WTC11 (cell line): ENCODE measurements around the gene EFNB3. TPM values are rescaled to one million over a fixed set of nuclear protein-coding genes. Genes with fewer than 3 reads are reported as not detected.

Experiments
- ATAC-seq: fragments of 200-7000 bp; cut with Tn5 transposase; 2 replicates; pipeline ENCODE4 v1.10.0; 2021; ENCODE audit warnings: mild to moderate bottlenecking, moderate library complexity
- CTCF ChIA-PET: fragments of 300-600 bp; sonication (Branson Sonifier 250); formaldehyde crosslinking; loops from one replicate; lab custom pipeline; 2021; ENCODE audit warnings: antibody characterized with exemption; lab: Charles Lee
- POLR2A ChIA-PET: fragments of 350-600 bp; sonication (Branson Sonifier 250); formaldehyde crosslinking; loops from one replicate; lab custom pipeline; 2021; ENCODE audit warnings: antibody characterized with exemption; lab: Charles Lee
- DNase-seq: peaks from one replicate; pipeline ENCODE4 v3.0.0; 2021; ENCODE audit warnings: low spot score
- H3K27ac Mint-ChIP-seq: 2 replicates; pipeline ENCODE4 v1.8.0; 2021; ENCODE audit warnings: mixed read lengths
- H3K27me3 Mint-ChIP-seq: 2 replicates; pipeline ENCODE4 v1.8.0; 2021; ENCODE audit warnings: low read depth, mild to moderate bottlenecking, moderate library complexity, mixed read lengths
- H3K36me3 Mint-ChIP-seq: 2 replicates; pipeline ENCODE4 v1.8.0; 2021; ENCODE audit warnings: mixed read lengths
- H3K4me1 Mint-ChIP-seq: 2 replicates; pipeline ENCODE4 v1.8.0; 2022; ENCODE audit warnings: mixed read lengths
- H3K4me3 Mint-ChIP-seq: 2 replicates; pipeline ENCODE4 v1.8.0; 2021; ENCODE audit warnings: mild to moderate bottlenecking, moderate library complexity, mixed read lengths
- H3K9me3 Mint-ChIP-seq: 2 replicates; pipeline ENCODE4 v1.8.0; 2021; ENCODE audit warnings: mixed read lengths
- ATF3 ChIP-seq: sonication (generic); formaldehyde crosslinking; conservative IDR thresholded peaks from 2 replicates; pipeline ENCODE4 v1.8.1; 2022; ENCODE audit warnings: mild to moderate bottlenecking, missing genetic modification reagents
- CBFB ChIP-seq: sonication (generic); formaldehyde crosslinking; IDR thresholded peaks from 2 replicates; pipeline ENCODE4 v1.8.1; 2022; ENCODE audit warnings: mild to moderate bottlenecking, low read depth, missing genetic modification reagents
- ELF4 ChIP-seq: sonication (generic); formaldehyde crosslinking; IDR thresholded peaks from 2 replicates; pipeline ENCODE4 v1.8.1; 2022; ENCODE audit warnings: low read depth, mild to moderate bottlenecking, moderate library complexity, missing genetic modification reagents
- MXD4 ChIP-seq: fragments of 250-450 bp; sonication (Bioruptor Pico); IDR thresholded peaks from 2 replicates; pipeline ENCODE4 v1.8.0; 2021; ENCODE audit warnings: mild to moderate bottlenecking, moderate library complexity, borderline replicate concordance
- NFATC4 ChIP-seq: fragments of 250-450 bp; sonication (Bioruptor Pico); IDR thresholded peaks from 2 replicates; pipeline ENCODE4 v1.9.0; 2021; ENCODE audit warnings: mild to moderate bottlenecking
- TEAD4 ChIP-seq: sonication (generic); formaldehyde crosslinking; IDR thresholded peaks from 2 replicates; pipeline ENCODE4 v1.8.0; 2022; ENCODE audit warnings: mild to moderate bottlenecking, missing genetic modification reagents
- TP53 ChIP-seq: sonication (generic); formaldehyde crosslinking; IDR thresholded peaks from 2 replicates; pipeline ENCODE4 v1.8.1; 2023; ENCODE audit warnings: mild to moderate bottlenecking, missing genetic modification reagents
- ZMAT4 ChIP-seq: fragments of 250-450 bp; sonication (Bioruptor Pico); IDR thresholded peaks from 2 replicates; pipeline ENCODE4 v1.9.0; 2021; ENCODE audit warnings: mild to moderate bottlenecking
- total RNA-seq: library from RNA; stranded (reverse); gene quantifications from 3 replicates; pipeline ENCODE4 v1.2.3, GENCODE V29; 2021
- TF ChIP-seq, protein P1 (sequence below): fragments of 250-450 bp; sonication (Bioruptor Pico); IDR thresholded peaks from 2 replicates; pipeline ENCODE4 v1.9.0; 2021; ENCODE audit warnings: moderate library complexity, mild to moderate bottlenecking, inconsistent platforms, borderline replicate concordance
- TF ChIP-seq, protein P2 (sequence below): sonication (generic); formaldehyde crosslinking; IDR thresholded peaks from 2 replicates; pipeline ENCODE4 v1.8.0; 2022; ENCODE audit warnings: mild to moderate bottlenecking, missing genetic modification reagents
- TF ChIP-seq, protein P3 (sequence below): sonication (generic); formaldehyde crosslinking; IDR thresholded peaks from 2 replicates; pipeline ENCODE4 v1.8.0; 2023; ENCODE audit warnings: missing genetic modification reagents

The EFNB3 gene
- total RNA-seq, 1 experiment from 2014 or later: 14.7 TPM

DNA sequence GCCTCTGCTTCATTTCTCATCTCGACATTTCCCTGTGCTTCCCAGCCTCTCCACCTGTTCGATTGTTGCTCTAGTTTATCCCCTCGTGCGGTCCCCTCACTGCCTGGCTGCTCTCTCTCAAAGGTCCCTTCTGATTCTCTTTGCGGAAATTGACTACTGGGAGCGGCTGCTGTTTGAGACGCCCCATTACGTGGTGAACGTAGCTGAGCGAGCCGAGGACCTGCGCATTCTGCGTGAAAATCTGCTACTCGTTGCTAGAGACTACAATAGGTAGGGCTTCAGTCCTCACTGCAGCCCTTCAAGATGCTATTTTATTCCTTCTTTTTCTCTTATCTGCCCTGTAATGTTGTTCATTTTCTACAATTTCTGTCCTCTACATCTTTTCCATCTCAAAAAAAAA, 52.0 kb downstream of the EFNB3 start:
- Mint-ChIP-seq H3K4me1 (peaks cover 5% of the 10 kb centered on the region), H3K27me3 (peaks cover 8% of the 10 kb centered on the region), H3K36me3 (no peaks in the 10 kb centered on the region), H3K27ac (no peak overlapping the region), H3K9me3 (peaks cover 14% of the 10 kb centered on the region; the same call in 1 of the 2 replicates), H3K4me3 (no peak overlapping the region)
- ChIA-PET CTCF (interaction anchor here (0.6 to 2.6 kb wide), 4 partner anchors 12 to 242 kb away, joined by 3 to 9 read pairs (median 4); no protein-coding TSS in a partner anchor), POLR2A (no interaction called here)
- ATAC-seq (no peak), DNase-seq (no peak)
- no peak for TF ChIP-seq ZMAT4 (CRISPR knock-in tag)
- TF ChIP-seq, protein P1, sequence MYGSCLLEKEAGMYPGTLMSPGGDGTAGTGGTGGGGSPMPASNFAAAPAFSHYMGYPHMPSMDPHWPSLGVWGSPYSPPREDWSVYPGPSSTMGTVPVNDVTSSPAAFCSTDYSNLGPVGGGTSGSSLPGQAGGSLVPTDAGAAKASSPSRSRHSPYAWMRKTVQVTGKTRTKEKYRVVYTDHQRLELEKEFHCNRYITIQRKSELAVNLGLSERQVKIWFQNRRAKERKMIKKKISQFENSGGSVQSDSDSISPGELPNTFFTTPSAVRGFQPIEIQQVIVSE (CRISPR knock-in tag): no peak
- TF ChIP-seq NFATC4 (CRISPR knock-in tag): no peak
- TF ChIP-seq TEAD4 (CRISPR knock-in tag): no peak
- TF ChIP-seq TP53 (CRISPR knock-in tag): no peak
- TF ChIP-seq, protein P2, sequence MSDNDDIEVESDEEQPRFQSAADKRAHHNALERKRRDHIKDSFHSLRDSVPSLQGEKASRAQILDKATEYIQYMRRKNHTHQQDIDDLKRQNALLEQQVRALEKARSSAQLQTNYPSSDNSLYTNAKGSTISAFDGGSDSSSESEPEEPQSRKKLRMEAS (CRISPR knock-in tag): no peak
- TF ChIP-seq ELF4 (CRISPR knock-in tag): no peak
- TF ChIP-seq MXD4: no peak
- no peak for TF ChIP-seq CBFB (CRISPR knock-in tag)
- TF ChIP-seq, protein P3, sequence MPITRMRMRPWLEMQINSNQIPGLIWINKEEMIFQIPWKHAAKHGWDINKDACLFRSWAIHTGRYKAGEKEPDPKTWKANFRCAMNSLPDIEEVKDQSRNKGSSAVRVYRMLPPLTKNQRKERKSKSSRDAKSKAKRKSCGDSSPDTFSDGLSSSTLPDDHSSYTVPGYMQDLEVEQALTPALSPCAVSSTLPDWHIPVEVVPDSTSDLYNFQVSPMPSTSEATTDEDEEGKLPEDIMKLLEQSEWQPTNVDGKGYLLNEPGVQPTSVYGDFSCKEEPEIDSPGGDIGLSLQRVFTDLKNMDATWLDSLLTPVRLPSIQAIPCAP: no peak
- no peak for TF ChIP-seq ATF3 (CRISPR knock-in tag)

Other genes starting within 250 kb of the EFNB3 start
- gene ZBTB4, start 225.6 kb upstream of the EFNB3 start, total RNA-seq: 14.6 to 17.0 TPM (median 16.2 TPM) in 3 replicates
- 0.16 to 0.26 TPM (median 0.18 TPM) in 3 replicates for gene SLC35G6, start 223.8 kb upstream of the EFNB3 start, total RNA-seq
- 166 to 170 TPM (median 170 TPM) in 3 replicates for gene POLR2A, start 220.8 kb upstream of the EFNB3 start, total RNA-seq
- 8.1 to 10.5 TPM (median 10.2 TPM) in 3 replicates for gene TNFSF12, start 156.1 kb upstream of the EFNB3 start, total RNA-seq
- gene TNFSF13, start 146.5 kb upstream of the EFNB3 start, total RNA-seq: 2.2 to 3.2 TPM (median 2.9 TPM) in 3 replicates
- 72.2 to 85.4 TPM (median 75.2 TPM) in 3 replicates for gene SENP3, start 143.3 kb upstream of the EFNB3 start, total RNA-seq
- gene CD68, start 125.6 kb upstream of the EFNB3 start, total RNA-seq: 0.41 to 0.87 TPM (median 0.72 TPM) in 3 replicates
- gene MPDU1, start 121.3 kb upstream of the EFNB3 start, total RNA-seq: 55.3 to 57.7 TPM (median 57.0 TPM) in 3 replicates
- gene SOX15, start 115.1 kb upstream of the EFNB3 start, total RNA-seq: 15.2 to 19.9 TPM (median 17.5 TPM) in 3 replicates
- 32.5 to 35.1 TPM (median 33.3 TPM) in 3 replicates for gene FXR2, start 90.3 kb upstream of the EFNB3 start, total RNA-seq
- 68.3 to 75.8 TPM (median 73.1 TPM) in 3 replicates for gene SAT2, start 77.4 kb upstream of the EFNB3 start, total RNA-seq
- 0.83 to 1.2 TPM (median 1.1 TPM) in 3 replicates for gene SHBG, start 75.1 kb upstream of the EFNB3 start, total RNA-seq
- 29.1 to 37.5 TPM (median 35.9 TPM) in 3 replicates for gene ATP1B2, start 54.3 kb upstream of the EFNB3 start, total RNA-seq
- 173 to 179 TPM (median 176 TPM) in 3 replicates for gene TP53, start 17.7 kb upstream of the EFNB3 start, total RNA-seq
- 35.5 to 37.3 TPM (median 37.2 TPM) in 3 replicates for gene WRAP53, start 16.7 kb upstream of the EFNB3 start, total RNA-seq
- gene DNAH2, start 12.5 kb downstream of the EFNB3 start, total RNA-seq: 0.17 to 0.34 TPM (median 0.27 TPM) in 3 replicates
- gene KDM6B, start 129.0 kb downstream of the EFNB3 start, total RNA-seq: 13.2 to 16.1 TPM (median 15.8 TPM) in 3 replicates
- gene TMEM88, start 149.9 kb downstream of the EFNB3 start, total RNA-seq: 2.9 to 3.9 TPM (median 3.6 TPM) in 3 replicates
- 41.8 to 46.3 TPM (median 43.4 TPM) in 3 replicates for gene NAA38, start 152.4 kb downstream of the EFNB3 start, total RNA-seq
- gene CYB5D1, start 152.8 kb downstream of the EFNB3 start, total RNA-seq: 14.0 to 15.2 TPM (median 14.3 TPM) in 3 replicates
- 38.9 to 42.0 TPM (median 39.5 TPM) in 3 replicates for gene CHD3, start 183.6 kb downstream of the EFNB3 start, total RNA-seq
- gene RNF227, start 211.1 kb downstream of the EFNB3 start, total RNA-seq: 0.83 to 1.8 TPM (median 0.94 TPM) in 3 replicates
- gene KCNAB3, start 224.7 kb downstream of the EFNB3 start, total RNA-seq: 3.2 to 6.7 TPM (median 6.5 TPM) in 3 replicates
- gene TRAPPC1, start 226.7 kb downstream of the EFNB3 start, total RNA-seq: 99.7 to 135 TPM (median 125 TPM) in 3 replicates
- 37.0 to 39.7 TPM (median 38.5 TPM) in 3 replicates for gene CNTROB, start 227.0 kb downstream of the EFNB3 start, total RNA-seq